GM19351 (cell line): ENCODE data around the gene TMTC2.

ENCODE experiments used
- ATAC-seq: cut with Tn5 transposase; IDR thresholded peaks from one replicate; pipeline ENCODE4 v1.9.1; 2021; ENCODE audit warnings: mild to moderate bottlenecking, moderate library complexity; ENCODE audit not compliant: unreplicated experiment

The TMTC2 gene

DNA sequence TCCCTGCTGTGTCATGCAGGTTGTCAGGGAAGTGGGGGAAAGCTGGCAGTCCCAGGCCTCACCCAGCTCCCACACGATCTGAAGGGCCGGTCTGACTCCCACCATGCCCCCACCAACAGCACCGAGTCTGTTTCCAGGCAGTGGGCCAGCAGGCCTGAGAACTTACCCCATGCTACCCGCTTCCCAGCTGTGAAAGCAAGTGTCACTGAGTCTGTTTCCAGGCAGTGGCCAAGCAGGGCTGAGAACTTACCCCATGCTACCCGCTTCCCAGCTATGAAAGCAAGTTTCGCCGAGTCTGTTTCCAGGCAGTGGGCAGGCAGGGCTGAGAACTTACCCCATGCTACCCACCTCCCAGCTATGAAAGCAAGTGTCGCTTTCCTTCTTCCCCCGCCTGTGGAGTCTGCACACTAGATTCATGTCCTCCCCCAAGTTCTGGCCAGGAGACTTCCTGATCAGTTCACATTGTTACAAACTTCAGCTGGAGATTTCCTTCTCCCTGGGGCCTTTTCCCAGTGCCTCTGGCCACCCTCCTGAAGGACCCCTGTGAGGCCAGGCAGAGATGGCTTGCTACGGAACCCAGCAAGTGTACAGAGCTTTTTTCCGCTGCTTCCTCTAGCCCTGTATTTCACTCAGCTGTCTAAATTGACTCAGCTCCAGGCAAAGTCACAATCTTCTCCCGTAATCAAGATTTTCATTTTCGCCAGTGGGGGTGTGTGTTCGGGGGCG, 435.4 kb downstream of the TMTC2 start:
- ATAC-seq = no peak

DNA sequence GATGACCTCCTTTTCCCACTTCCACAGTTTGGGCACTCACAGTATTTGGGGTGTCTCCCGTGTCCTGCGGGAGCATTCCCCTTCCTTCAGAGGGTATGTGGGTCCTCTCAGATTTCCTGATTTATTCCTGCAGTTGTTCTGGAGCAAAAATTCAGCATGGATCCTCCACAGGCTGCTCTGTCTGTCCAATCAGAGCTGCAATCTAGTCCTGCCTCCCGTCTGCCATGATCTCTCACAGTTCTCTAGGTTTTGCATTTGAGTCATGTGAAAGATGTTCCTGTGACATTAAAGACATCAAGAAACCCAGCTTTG, 435.9 kb downstream of the TMTC2 start:
- ATAC-seq = no peak

DNA sequence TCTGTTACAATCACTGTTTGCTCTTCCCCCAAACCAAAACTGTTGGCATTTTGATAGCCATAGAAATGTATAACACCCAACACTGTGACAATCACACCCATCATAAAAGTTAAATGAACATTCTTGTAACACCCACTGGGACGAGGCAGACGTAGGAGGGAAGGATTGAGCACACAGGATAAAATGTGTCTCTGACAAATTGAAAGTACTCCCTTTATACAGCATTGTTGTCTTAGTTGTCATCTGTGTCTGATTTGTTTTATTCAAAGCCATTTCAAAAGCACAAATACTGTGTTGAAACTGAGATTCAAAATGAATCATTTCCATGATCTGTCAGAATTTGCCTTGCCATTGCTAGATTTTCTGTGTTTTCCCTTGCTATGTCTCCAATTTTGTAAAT, 436.3 kb downstream of the TMTC2 start:
- ATAC-seq = no peak

DNA sequence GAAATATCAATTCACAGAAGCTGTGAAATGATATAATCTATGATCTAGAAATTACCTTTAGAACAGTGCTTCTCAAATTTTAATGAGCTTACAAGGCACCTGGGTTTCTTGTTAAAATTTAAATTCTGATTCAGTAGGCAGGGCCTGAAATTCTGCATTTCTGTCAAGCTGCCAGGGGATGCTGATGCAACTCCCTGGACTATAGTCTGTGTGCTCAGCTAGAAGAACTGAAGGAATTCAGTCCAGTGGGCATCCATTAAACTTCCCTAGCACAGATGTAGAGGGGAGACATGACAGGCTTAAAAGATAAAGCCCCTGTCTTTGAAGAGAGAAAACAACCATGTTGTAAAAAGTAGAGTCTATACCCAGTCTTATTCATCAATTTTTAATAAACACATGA, 441.8 kb downstream of the TMTC2 start:
- no peak for ATAC-seq

DNA sequence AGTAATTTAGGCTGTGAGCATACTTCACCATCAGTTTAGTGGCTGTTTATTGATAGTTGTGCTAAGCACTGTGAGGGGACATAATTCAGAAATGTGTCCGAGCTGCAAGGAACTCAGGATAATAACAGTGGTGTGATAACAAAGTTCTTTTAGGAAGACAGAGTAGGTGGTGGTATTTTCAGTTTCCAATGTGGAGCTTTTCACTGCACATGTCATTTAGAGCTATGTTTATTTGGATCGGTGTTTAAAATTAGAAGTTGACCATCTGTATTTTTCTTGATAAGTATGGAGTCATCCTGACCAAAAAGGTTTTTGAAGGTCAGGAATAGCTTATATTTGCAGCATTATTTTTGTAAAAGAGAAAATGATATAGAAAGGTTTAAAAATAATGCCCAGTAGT, 443.5 kb downstream of the TMTC2 start:
- no peak for ATAC-seq

DNA sequence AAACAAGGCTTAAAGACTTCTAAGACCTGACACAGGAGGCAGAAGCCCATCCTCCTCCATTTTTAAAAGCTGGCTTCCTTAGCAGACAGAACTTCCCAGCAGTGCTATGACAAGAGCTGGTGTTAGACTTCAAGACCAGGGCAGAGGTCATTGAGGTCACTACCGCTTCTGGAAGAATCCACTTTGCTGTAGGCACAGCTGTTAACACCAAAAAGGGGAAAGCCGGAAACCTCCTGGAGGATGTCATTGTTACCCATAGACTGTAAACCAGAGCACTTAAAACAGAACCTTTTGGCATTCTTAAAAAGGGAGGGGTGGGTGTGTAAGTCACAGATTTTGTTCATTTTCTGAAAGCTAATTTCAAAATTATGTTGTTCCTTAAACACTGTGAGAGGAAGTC, 445.7 kb downstream of the TMTC2 start:
- no peak for ATAC-seq

DNA sequence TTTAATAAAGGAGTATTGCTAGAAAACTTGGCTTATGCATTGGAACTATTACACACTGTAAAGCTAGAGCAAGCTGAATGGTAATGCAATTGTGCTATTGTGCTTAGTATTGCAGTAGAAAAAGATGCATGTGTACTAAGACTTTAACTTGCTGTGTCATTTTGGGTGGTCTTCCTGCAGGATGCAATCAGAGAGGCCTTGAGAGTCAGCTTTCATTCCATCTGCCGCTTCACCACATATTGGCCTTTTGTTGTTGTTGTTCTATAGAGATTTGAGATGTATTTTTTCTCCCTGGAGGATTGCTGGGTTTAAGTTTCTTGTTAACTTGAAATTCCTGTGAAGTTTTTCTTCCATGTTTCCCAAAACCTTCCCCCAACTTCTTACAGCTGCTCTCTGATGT, 449.7 kb downstream of the TMTC2 start:
- ATAC-seq = no peak

DNA sequence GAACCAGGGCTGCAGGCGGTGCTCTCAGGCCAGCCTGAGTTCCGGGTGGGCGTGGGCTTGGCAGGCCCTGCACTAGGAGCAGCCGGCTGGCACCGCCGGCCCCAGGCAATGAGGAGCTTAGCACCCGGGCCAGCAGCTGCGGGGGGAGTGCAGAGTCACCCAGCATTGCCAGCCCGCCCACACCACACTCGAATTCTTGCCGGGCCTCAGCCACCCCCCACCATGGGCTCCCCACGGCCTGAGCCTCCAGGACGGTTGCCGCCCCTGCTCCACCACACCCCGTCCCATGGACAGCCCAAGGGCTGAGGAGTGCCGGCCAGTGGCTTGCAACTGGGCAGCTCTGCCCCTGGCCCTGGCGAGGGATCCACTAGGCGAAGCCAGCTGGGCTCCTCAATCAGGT, 453.4 kb downstream of the TMTC2 start:
- ATAC-seq = no peak

DNA sequence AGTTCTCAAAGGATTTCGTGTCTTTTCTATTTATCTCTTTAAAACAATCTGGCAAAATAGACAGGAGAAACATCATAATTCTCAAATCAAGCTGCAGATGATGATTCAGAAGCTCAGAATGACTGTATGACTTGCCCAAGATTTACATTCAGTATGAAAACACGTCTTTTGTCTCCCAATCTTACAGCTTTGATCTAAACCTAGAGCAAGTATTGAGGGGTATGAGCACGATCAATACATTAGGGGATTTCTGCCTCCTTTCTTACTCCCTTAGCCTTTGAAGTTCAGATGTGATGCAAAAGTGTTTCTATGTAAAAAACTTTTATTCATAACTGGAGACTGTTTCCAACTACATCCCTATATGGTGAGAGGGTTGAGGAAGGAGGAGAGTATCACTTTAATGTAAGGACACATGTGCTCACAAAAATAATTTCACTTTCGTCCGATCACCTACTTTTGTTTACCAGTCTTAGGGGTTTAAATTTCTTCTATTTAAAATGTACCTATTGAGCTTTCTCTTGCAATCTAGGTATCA, 454.8 kb downstream of the TMTC2 start:
- ATAC-seq = no peak

DNA sequence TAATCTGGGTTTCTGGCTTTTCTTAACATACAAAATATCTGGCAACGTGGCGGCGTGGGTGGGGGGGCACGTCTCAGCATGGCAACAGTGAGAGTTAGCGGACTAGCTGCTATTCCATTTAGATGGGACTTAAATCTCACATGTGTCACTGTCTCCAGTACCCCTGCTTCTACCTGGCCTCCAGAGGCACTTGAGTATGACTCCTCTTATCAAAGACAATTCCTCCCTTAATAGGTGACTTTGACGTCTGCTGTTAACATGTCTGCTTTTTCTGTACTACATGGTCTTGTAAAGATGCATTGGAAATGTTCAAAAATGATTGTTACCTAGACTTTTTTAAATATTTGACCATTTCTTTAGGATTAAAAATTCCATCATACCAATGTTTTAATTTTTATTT, 456.2 kb downstream of the TMTC2 start:
- ATAC-seq = no peak

DNA sequence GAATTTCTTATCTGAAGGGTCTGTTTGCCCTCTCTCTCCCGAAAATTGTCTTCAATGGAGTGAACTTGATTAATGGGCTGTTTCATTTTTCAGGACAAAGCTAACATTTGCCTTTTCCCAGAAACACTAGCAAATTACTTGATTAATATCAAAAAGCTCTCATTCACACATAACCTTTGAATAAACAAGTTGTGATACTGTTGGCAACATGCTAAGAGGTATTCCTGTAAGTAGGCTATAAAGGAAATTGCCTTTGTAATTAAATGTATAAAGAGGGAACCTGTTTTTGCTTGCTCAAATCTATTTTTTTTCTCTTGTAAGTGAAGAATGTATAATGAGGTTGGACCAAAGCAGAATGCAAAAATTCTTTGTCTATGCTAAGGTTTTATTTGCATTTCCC, 457.2 kb downstream of the TMTC2 start:
- no peak for ATAC-seq

DNA sequence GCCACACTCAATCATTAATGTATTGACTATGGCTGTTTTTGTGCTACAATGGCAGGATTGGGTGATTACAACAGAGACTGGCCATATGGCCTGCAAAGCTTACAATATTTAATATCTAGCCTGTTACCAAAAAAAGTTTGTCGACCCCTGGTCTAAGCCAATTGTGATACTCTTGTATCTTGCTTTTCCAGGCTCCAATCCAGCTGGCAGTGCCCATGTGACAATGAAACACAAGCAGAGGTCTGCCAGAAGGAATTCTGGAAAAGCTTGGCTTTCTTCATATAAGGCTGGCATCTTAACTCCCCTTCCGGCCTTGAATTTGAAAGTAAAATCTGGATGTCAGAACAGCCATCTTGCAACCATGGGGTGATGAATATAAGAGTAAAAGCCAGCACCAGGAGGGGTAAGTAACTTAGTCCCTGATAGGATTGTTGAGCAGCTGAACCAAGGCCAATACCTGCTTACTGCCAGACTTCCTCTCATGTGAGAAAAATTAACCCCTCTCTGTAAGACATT, 458.7 kb downstream of the TMTC2 start:
- no peak for ATAC-seq

DNA sequence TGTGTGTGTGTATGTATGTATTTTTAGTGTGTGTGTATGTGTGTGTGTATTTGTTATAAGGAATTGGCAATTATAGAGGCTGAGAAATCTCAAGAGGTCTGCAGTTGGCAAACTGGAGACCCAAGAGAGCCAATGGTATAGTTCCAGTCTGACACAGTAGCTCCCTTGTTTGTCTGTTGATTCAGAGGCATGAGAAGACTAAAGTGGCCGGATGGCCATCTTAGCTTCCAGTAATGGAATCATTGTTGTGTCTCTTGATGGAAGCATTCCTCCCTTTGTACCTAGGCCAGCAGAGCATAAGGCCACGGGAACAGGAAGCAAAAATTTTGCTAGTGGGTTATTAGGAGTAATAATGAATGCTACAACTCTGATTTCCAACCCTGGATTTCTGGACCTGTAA, 460.6 kb downstream of the TMTC2 start:
- ATAC-seq = no peak

DNA sequence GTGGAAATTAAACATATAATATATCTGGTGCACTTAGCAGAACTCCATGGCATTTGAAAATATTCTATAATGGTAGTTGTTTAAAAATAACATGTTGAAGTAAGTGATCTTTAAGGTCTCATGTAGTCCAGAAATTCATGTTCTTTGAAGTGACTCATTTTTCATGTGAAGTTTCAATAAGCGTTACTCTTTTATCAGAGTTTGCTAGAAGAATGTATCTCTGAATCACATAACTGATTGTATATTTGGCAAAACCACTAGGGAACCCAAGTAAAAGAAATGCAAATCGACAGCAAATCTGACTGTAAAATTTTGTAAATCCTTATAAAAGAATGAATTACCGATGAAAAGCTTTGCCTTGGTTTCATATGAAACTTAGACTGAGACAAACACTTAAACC, 463.3 kb downstream of the TMTC2 start:
- ATAC-seq = no peak

DNA sequence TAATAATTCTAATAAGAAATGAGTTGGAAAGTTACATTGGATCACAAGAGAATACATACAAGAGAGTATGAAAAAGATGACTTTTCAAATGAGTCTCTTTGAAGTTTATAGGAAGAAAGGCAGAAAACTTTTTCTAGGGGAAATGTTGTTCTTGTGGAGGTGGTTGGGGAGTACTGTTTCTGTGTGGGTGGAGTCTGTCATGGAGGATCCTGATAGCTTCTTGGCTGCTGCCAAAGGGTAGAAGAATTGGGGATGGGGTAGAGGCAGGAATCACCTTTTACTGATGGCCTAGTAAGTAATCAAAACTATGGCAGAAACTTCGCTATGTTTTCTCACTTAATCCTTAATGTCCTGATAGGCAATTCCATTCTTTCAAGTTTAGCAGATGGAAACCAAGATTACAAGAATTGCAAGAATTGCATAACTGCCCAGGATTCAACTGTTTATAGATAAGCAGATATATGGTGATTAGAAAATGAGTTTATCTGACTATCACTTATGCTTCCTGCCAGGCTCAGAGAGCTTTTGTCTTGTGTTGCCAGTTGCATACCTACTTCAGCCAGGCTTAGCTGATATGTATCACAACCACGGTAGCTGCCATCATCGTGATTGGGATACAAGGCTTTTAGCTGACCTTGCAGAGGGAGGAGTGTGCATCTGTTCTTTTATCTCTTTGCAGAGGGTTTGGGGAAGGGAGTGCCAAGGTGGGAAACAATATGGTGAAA, 463.9 kb downstream of the TMTC2 start:
- no peak for ATAC-seq

DNA sequence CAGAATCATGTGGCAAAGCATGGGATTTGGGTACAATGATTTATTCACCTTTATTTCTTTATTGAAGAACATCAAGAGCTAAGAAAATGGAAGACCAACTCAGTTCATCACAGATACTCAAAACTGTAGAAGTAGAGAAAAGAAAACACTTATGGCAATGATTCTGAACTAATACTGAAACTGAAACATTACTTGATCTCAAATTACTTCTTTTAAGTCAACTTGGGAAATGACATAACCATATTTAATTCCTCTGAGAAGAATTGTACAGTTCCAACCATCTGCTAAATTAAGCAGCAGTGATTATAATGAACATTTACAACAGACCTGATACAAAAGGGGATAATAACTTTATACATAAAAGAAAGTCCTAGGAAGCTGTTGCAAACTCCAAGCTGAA, 466.5 kb downstream of the TMTC2 start:
- ATAC-seq = peak; percentile 86

DNA sequence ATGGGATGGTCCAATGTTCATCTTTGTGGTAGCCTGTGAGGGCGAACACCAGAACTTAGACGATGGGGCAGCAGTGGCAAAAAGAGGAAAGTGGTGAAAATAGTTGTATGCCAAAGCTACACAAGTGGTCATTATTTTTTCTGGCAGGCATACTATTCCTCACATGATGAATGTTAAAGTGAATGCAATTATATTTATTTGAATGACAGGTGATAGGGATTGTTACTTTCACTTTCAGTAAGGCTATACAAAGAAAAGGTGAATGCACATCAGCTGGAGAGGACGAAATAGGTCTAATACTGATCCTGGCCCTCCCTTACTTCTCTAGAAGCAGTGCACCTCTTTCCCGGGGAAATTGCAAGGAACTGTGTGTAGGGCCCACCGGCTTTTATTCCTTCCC, 470.1 kb downstream of the TMTC2 start:
- ATAC-seq = no peak

DNA sequence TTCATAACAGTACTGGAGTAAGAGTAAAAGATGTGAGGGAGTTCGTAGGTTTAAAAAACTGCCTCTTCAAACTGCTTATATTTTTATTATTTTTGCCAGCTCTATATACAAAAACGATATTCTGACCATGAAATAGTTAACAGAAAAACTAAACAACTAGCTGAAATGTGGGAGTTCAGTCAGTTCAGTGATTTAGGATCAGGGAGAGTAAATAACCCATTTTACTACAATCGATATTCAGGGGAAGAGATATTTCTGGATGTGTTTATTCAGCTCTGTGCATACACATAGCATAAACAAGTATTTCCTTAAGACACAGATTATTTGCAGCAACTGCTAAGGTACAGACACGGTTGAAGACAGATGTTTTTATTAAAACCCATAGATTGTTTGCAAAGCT, 470.9 kb downstream of the TMTC2 start:
- ATAC-seq = no peak

DNA sequence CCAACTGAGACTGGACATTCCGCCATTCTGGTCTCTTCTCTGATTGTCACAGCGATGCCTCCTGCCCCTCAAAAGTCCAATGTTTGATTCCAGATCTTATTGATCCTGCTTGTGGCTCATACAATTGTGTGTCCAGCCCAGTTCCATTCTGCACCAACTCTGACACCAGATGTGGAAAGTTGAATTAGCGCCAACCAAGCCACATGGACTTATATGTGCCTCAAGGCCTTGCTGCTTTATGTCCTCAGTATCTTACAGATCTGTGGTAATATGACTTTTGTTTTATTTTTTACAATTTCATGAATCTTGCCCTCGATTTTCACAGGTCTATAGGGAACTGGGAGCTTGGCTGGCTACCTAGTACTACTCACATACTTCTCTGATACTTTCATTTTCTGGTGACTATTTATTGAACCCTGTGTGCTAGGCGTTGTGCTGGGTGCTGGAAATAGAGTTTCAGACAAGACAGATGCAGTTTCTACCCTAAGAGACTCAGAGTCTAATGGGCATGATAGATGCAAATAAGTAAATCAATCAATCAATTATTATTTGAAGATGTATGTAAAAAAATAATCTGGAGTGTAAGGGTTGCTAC, 472.0 kb downstream of the TMTC2 start:
- no peak for ATAC-seq

DNA sequence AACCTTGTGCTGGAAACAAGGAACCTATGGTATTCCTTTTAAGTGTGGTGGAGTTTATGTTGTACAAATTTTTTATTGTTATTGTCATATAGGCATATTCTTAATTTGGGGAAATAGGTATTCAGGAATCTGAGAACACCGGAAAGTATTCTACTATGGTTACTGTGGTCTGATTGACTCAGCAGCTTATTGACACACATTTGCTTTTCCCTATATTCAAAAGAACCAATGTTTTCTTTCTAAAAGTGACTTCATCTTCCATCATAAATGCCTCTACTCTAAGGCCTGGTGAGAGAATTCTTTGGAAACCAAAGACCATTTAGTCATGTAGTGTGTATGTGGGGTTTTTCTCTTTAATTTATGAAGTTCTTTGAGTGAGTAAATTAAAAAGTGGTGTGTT, 474.8 kb downstream of the TMTC2 start:
- ATAC-seq = no peak

DNA sequence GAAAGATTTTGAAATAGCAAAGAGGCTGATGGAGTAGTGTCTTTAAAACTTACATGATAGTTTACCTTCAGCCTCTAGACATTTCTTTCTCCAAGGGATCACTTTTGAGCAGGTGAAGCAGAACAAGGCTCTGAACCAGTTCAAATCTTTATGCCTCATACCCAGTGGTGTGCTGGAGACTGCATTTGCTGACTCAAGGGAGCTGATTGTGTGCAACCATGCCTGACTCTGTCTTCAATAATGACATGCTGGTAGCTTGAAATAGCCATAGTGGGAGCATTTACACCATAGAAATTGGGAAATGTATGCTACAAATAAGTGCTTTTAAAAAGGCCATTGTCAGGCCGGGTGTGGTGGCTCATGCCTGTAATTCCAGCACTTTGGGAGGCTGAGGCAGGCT, 482.0 kb downstream of the TMTC2 start:
- ATAC-seq = no peak

DNA sequence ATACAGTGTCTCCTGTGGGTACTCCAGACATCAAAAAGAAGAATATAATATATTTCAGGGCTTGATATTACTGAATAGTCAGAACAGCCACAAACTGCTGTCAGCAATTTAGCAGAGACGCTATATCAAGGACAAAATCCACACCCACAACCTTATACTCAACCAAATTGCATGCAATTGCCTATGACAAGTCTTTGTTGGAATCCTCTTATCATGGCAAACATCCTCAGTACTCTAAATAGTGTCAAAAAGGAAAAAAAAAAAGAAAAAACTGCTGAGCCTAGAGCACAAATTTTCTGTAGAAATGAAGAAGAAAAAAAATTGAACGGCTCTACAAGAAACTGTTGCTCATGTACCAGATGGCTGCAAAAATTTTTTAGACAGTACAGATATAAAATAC, 485.7 kb downstream of the TMTC2 start:
- no peak for ATAC-seq
